Retinal pigment epithelial cell (primary cell): ENCODE measurements around the gene EHMT2.

Source experiments
- DNase-seq: peaks from one replicate; pipeline ENCODE4 v3.0.0-alpha.2; 2010; ENCODE audit warnings: low read depth
- H3K4me3 ChIP-seq: 2 replicates; pipeline ENCODE4 v1.5.1; 2011; ENCODE audit warnings: mild to moderate bottlenecking, low read length, control low read depth, moderate library complexity
- TF ChIP-seq, protein P1 (sequence below): conservative IDR thresholded peaks from 2 replicates; pipeline ENCODE4 v1.5.1; 2011; ENCODE audit warnings: low read depth, low read length, control low read depth, inconsistent platforms

The EHMT2 gene

DNA sequence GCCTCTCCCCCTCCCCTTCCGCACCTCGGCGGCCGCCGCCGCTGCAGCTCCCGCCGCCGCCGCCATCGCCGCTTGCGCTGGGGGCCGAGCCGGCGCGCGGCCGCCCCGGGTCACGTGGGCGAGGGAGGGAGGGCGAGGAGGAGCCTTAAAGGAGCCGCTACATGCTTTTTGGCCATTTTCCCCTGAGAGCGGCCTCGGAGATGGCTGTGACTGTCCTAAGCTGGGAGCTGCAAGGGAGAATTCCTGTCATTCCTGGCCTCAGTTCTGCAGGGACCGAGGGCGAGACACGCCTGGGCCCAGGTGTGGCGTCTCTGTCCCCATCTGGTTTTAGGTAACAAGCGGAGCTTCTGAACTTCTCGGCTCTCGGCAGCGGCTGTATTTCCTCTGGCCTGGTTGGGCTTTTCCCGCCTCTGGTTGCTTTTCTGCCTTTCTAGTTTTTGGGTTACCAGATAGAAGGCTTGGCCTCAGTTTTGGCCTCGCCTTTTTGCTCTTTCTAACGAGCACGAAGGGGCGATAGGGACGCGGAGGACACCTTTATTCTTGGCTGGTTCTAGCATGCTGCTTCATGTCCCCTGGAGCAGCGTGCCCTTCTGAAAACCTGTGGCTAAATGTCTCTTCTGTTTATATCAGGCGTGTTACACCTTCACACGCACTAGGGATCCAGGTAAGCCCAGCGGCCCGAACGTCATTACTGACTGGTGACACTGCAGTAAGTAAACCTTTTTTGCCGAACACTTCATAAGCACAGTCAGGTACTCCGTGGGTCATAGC lies at the start of gene EHMT2:
TSS of gene EHMT2 (minus strand) at position 87 of the 771 bp plus-strand sequence. CDS start at position 66, 21 bp downstream.
- DNase-seq: no peak
- H3K4me3 ChIP-seq: peak within 1 kb of the TSS; percentile 78
- TF ChIP-seq, protein P1, sequence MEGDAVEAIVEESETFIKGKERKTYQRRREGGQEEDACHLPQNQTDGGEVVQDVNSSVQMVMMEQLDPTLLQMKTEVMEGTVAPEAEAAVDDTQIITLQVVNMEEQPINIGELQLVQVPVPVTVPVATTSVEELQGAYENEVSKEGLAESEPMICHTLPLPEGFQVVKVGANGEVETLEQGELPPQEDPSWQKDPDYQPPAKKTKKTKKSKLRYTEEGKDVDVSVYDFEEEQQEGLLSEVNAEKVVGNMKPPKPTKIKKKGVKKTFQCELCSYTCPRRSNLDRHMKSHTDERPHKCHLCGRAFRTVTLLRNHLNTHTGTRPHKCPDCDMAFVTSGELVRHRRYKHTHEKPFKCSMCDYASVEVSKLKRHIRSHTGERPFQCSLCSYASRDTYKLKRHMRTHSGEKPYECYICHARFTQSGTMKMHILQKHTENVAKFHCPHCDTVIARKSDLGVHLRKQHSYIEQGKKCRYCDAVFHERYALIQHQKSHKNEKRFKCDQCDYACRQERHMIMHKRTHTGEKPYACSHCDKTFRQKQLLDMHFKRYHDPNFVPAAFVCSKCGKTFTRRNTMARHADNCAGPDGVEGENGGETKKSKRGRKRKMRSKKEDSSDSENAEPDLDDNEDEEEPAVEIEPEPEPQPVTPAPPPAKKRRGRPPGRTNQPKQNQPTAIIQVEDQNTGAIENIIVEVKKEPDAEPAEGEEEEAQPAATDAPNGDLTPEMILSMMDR: no peak

DNA sequence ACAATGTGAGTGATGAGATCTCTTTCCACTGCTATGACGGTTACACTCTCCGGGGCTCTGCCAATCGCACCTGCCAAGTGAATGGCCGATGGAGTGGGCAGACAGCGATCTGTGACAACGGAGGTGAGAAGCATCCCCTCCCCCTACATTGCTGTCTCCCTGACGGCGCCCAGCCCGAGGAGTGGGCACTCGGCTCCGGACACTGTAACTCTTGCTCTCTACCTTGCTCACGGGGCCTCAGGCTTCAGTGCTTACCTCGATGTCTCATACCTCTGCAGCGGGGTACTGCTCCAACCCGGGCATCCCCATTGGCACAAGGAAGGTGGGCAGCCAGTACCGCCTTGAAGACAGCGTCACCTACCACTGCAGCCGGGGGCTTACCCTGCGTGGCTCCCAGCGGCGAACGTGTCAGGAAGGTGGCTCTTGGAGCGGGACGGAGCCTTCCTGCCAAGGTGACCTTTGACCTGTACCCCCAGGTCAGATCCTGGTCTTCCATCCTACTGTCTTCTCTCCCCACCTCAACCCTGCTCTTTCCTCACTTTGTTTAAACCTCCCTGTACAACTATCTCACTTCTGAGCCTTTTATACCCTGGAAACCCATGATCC lies 49.7 kb upstream of the EHMT2 start:
- H3K4me3 ChIP-seq: no peak overlapping the region
- no peak for DNase-seq

DNA sequence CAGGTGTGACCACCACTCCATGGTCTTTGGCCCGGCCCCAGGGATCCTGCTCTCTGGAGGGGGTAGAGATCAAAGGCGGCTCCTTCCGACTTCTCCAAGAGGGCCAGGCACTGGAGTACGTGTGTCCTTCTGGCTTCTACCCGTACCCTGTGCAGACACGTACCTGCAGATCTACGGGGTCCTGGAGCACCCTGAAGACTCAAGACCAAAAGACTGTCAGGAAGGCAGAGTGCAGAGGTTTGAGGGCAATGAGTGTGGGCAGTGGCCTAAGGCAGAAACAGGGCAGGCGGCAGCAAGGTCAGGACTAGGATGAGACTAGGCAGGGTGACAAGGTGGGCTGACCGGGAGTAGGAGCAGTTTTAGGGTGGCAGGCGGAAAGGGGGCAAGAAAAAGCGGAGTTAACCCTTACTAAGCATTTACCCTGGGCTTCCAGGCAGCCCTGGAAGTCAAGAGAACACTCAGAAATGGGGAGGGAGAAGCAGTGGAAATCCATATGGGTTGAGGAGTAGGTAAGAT lies 48.9 kb upstream of the EHMT2 start:
- no peak for DNase-seq
- H3K4me3 ChIP-seq: no peak overlapping the region
- TF ChIP-seq, protein P1: no peak

More for the DNA sequence above, 49.7 kb upstream of the EHMT2 start:
- TF ChIP-seq, protein P1: no peak

DNA sequence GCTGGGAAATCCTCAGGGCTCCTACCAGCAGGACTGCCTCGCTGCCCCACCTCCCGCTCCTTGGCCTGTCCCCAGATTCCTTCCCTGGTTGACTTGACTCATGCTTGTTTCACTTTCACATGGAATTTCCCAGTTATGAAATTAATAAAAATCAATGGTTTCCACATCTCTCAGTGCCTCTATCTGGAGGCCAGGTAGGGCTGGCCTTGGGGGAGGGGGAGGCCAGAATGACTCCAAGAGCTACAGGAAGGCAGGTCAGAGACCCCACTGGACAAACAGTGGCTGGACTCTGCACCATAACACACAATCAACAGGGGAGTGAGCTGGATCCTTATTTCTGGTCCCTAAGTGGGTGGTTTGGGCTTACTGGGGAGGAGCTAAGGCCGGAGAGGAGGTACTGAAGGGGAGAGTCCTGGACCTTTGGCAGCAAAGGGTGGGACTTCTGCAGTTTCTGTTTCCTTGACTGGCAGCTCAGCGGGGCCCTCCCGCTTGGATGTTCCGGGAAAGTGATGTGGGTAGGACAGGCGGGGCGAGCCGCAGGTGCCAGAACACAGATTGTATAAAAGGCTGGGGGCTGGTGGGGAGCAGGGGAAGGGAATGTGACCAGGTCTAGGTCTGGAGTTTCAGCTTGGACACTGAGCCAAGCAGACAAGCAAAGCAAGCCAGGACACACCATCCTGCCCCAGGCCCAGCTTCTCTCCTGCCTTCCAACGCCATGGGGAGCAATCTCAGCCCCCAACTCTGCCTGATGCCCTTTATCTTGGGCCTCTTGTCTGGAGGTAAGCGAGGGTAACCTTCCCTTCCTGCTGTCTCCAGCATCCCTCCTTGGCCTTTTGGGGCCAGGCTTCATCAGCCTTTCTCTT lies 48.2 kb upstream of the EHMT2 start, which contains the start of gene CFB:
TSS of gene CFB (plus strand) at position 589 of the 863 bp plus-strand sequence. CDS start at position 716, 127 bp downstream.
- TF ChIP-seq, protein P1: no peak
- peak; percentile 59 for DNase-seq
- H3K4me3 ChIP-seq: peak within 1 kb of the TSS; percentile 11

DNA sequence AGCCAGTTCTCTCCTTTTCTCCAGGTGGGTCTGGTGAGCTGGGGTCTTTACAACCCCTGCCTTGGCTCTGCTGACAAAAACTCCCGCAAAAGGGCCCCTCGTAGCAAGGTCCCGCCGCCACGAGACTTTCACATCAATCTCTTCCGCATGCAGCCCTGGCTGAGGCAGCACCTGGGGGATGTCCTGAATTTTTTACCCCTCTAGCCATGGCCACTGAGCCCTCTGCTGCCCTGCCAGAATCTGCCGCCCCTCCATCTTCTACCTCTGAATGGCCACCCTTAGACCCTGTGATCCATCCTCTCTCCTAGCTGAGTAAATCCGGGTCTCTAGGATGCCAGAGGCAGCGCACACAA lies 47.6 kb upstream of the EHMT2 start:
- DNase-seq: no peak
- no peak overlapping the region for H3K4me3 ChIP-seq
- TF ChIP-seq, protein P1: no peak

DNA sequence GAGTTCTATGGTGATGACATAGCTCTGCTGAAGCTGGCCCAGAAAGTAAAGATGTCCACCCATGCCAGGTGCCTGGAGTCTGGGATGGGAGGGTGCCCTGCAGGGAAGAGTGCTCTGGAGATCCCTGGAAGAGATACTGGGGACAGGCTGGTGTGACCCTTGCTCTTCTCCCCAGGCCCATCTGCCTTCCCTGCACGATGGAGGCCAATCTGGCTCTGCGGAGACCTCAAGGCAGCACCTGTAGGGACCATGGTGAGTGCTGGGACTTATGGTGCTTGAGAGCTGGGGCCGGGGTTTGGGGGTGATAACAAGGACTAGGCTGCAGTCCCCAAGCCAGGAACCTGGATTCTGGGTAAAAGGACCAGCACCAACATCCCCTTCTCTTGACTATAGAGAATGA lies 46.2 kb upstream of the EHMT2 start:
- DNase-seq: no peak
- TF ChIP-seq, protein P1: no peak
- H3K4me3 ChIP-seq: no peak overlapping the region
